ENCODE measurements around the gene RERG.

RERG gene

GRCh38 chr12:15220915-15221885 lies at the start of gene RERG (continued):
- no peak for TF ChIP-seq TSHZ1 (tag by site-specific recombination; IDR thresholded peaks at IDR 0.05; ENCODE audit: borderline replicate concordance)
- TF ChIP-seq ZBTB44 (tag by site-specific recombination; IDR thresholded peaks at IDR 0.05): no peak
- TF ChIP-seq ZNF132 (tag by site-specific recombination; IDR thresholded peaks at IDR 0.05; ENCODE audit: borderline replicate concordance): no peak
- no peak for TF ChIP-seq ZNF776 (tag by site-specific recombination; IDR thresholded peaks at IDR 0.05; ENCODE audit: borderline replicate concordance)
- 0 out of 2 replicates have a peak, but pooled peaks have one; percentile 15 for TF ChIP-seq ZNF692 (tag by site-specific recombination; IDR thresholded peaks at IDR 0.05)
- no peak for TF ChIP-seq ZNF558 (tag by site-specific recombination; IDR thresholded peaks at IDR 0.05)
- no peak for TF ChIP-seq OVOL3 (tag by site-specific recombination; IDR thresholded peaks at IDR 0.05)
- no peak for TF ChIP-seq ZBTB49 (tag by site-specific recombination; IDR thresholded peaks at IDR 0.05; ENCODE audit: low read depth)
- no peak for TF ChIP-seq ZNF580 (tag by site-specific recombination; IDR thresholded peaks at IDR 0.05)
- no peak for TF ChIP-seq ZFHX2 (tag by site-specific recombination; conservative IDR thresholded peaks at IDR 0.05)
- no peak for TF ChIP-seq ZNF529 (tag by site-specific recombination; IDR thresholded peaks at IDR 0.05; ENCODE audit: insufficient replicate concordance)
- TF ChIP-seq SP7 (tag by site-specific recombination; IDR thresholded peaks at IDR 0.05): peak; percentile 50; the same call in 1 of the 2 replicates
- no peak for TF ChIP-seq HOXA7 (CRISPR knock-in tag; IDR thresholded peaks at IDR 0.05; ENCODE audit: borderline replicate concordance)
- TF ChIP-seq PRDM1 (tag by site-specific recombination; IDR thresholded peaks at IDR 0.05): no peak
- TF ChIP-seq ZNF555 (tag by site-specific recombination; conservative IDR thresholded peaks at IDR 0.05): no peak
- peak; percentile 56; the same call in 1 of the 2 replicates for TF ChIP-seq ZBTB20 (tag by site-specific recombination; IDR thresholded peaks at IDR 0.05)
- TF ChIP-seq ZSCAN30 (tag by site-specific recombination; IDR thresholded peaks at IDR 0.05): peak; percentile 90
- TF ChIP-seq ZSCAN5A (tag by site-specific recombination; IDR thresholded peaks at IDR 0.05): 0 out of 2 replicates have a peak, but pooled peaks have one; percentile 29
- TF ChIP-seq ZNF18 (tag by site-specific recombination; IDR thresholded peaks at IDR 0.05): peak; percentile 98
- TF ChIP-seq ZBTB48 (tag by site-specific recombination; IDR thresholded peaks at IDR 0.05): peak; percentile 56; the same call in 1 of the 2 replicates
- TF ChIP-seq ZNF155 (tag by site-specific recombination; IDR thresholded peaks at IDR 0.05): no peak
- no peak for TF ChIP-seq ZNF280C (tag by site-specific recombination; IDR thresholded peaks at IDR 0.05)
- no peak for TF ChIP-seq ZNF302 (tag by site-specific recombination; IDR thresholded peaks at IDR 0.05; ENCODE audit: low read depth)

Measured in HEK293 (cell line).